ENCODE measurements around the gene ESM1.

DNA sequence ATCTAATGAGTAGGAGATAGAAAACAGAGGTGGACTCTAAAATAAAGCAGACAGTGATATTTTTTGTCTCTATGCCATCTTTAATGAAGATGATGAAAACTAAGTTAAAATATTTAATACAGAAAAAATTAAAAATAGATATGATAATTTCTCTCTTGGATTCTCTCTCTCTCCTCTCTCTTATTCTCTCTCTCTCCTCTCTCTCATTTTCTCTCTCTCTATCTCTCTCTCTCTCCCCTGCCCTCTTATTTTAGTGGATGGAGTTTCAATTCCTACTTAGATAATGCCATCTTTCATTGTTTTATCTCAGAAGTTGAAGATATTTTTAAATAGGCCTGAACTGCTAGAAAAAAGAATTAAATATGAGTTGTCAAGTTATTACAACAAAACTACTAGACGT is 38.2 kb downstream of the ESM1 start:
- TF ChIP-seq EZH2phosphoT487 (IDR thresholded peaks at IDR 0.05; ENCODE audit: borderline replicate concordance): no peak
- TF ChIP-seq, protein P1, sequence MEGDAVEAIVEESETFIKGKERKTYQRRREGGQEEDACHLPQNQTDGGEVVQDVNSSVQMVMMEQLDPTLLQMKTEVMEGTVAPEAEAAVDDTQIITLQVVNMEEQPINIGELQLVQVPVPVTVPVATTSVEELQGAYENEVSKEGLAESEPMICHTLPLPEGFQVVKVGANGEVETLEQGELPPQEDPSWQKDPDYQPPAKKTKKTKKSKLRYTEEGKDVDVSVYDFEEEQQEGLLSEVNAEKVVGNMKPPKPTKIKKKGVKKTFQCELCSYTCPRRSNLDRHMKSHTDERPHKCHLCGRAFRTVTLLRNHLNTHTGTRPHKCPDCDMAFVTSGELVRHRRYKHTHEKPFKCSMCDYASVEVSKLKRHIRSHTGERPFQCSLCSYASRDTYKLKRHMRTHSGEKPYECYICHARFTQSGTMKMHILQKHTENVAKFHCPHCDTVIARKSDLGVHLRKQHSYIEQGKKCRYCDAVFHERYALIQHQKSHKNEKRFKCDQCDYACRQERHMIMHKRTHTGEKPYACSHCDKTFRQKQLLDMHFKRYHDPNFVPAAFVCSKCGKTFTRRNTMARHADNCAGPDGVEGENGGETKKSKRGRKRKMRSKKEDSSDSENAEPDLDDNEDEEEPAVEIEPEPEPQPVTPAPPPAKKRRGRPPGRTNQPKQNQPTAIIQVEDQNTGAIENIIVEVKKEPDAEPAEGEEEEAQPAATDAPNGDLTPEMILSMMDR (conservative IDR thresholded peaks at IDR 0.05; ENCODE audit: low read length): no peak

All from Loucy (cell line).